Stomach smooth muscle (tissue), 2 donors: Measurements from ENCODE around the gene ARHGAP1.
A peak's percentile ranks its signal among the peaks of the same experiment; 100 is the strongest.
"Not testable (repeated sequence)": the region's sequence is repeated elsewhere in the genome, so short reads cannot be mapped to it uniquely, and the experiment has no call there.

Experiments used
- H3K27ac ChIP-seq: one replicate; pipeline ENCODE4 v1.7.0; 2013; ENCODE audit warnings: mild to moderate bottlenecking, low read length, inconsistent platforms
- H3K27me3 ChIP-seq, 2 donors: one replicate each; pipeline ENCODE4 v1.7.0; 2013; ENCODE audit warnings: low read length in 2 of 2; ENCODE audit not compliant: insufficient read depth in 2 of 2, control insufficient read depth in 1 of 2
- H3K36me3 ChIP-seq, 2 donors: one replicate each; pipeline ENCODE4 v1.7.0; 2013; ENCODE audit warnings: low read length in 2 of 2; ENCODE audit not compliant: control insufficient read depth in 2 of 2, insufficient read depth in 2 of 2
- H3K4me1 ChIP-seq: one replicate; pipeline ENCODE4 v1.7.0; 2013; ENCODE audit warnings: low read length; ENCODE audit not compliant: control insufficient read depth, insufficient read depth
- H3K4me3 ChIP-seq, 2 donors: one replicate each; pipeline ENCODE4 v1.7.0; 2013; ENCODE audit warnings: low read length in 2 of 2
- H3K9ac ChIP-seq, 2 donors: one replicate each; pipeline ENCODE4 v1.7.0; 2013; ENCODE audit warnings: low read length in 2 of 2, mild to moderate bottlenecking in 1 of 2
- H3K9me3 ChIP-seq, 2 donors: one replicate each; pipeline ENCODE4 v1.7.0; 2013; ENCODE audit warnings: low read length in 2 of 2; ENCODE audit not compliant: control insufficient read depth in 2 of 2
- donor health status: healthy.
- donor health status: Pancreatic carcinoma.

Gene ARHGAP1

GRCh38 chr11:46672381-46672839 lies 28.0 kb downstream of the ARHGAP1 start:
- H3K9me3 ChIP-seq: no peaks in the 10 kb centered on the region
- H3K27ac ChIP-seq: no peak overlapping the region
- no peak overlapping the region for H3K9ac ChIP-seq
- no peak overlapping the region for H3K4me3 ChIP-seq
- peaks cover 28% of the 10 kb centered on the region for H3K4me1 ChIP-seq
- H3K36me3 ChIP-seq: peaks cover 28 to 49% of the 10 kb centered on the region in 2 donors
- H3K27me3 ChIP-seq: no peaks in the 10 kb centered on the region

GRCh38 chr11:46671958-46672315 lies 28.5 kb downstream of the ARHGAP1 start:
- Histone ChIP-seq H3K4me1 (peaks cover 31% of the 10 kb centered on the region), H3K27me3 (no peaks in the 10 kb centered on the region), H3K36me3 (peaks cover 28 to 51% of the 10 kb centered on the region in 2 donors), H3K27ac (no peak overlapping the region), H3K9ac (no peak overlapping the region), H3K4me3 (no peak overlapping the region), H3K9me3 (no peaks in the 10 kb centered on the region)

GRCh38 chr11:46670521-46670920 lies 29.9 kb downstream of the ARHGAP1 start:
- Histone ChIP-seq H3K36me3 (peaks cover 36 to 52% of the 10 kb centered on the region in 2 donors), H3K4me1 (peaks cover 25% of the 10 kb centered on the region)
- not testable (repeated sequence) for H3K4me3 ChIP-seq, H3K27ac ChIP-seq, H3K9me3 ChIP-seq, H3K9ac ChIP-seq, H3K27me3 ChIP-seq

- Histone ChIP-seq H3K27me3 (no peaks in the 10 kb centered on the region), H3K9me3 (no peaks in the 10 kb centered on the region), H3K27ac (no peak overlapping the region), H3K9ac (no peak overlapping the region), H3K4me3 (no peak overlapping the region), H3K36me3 (peaks cover 44 to 58% of the 10 kb centered on the region in 2 donors), H3K4me1 (peaks cover 17% of the 10 kb centered on the region)
Observed at GRCh38 chr11:46669711-46670139, 30.7 kb downstream of the ARHGAP1 start.

- no peak overlapping the region for H3K27ac ChIP-seq
- peaks cover 47 to 57% of the 10 kb centered on the region in 2 donors for H3K36me3 ChIP-seq
Observed at GRCh38 chr11:46668480-46669085, 31.8 kb downstream of the ARHGAP1 start.

GRCh38 chr11:46667043-46667481 lies 33.4 kb downstream of the ARHGAP1 start:
- peaks cover 51 to 52% of the 10 kb centered on the region in 2 donors for H3K36me3 ChIP-seq
- no peaks in the 10 kb centered on the region for H3K9me3 ChIP-seq
- H3K27me3 ChIP-seq: no peaks in the 10 kb centered on the region
- peaks cover 9% of the 10 kb centered on the region for H3K4me1 ChIP-seq
- H3K9ac ChIP-seq: no peak overlapping the region
- H3K27ac ChIP-seq: peak overlapping the region; percentile 46
- H3K4me3 ChIP-seq: no peak overlapping the region

More at GRCh38 chr11:46668480-46669085, 31.8 kb downstream of the ARHGAP1 start:
- H3K4me3 ChIP-seq: no peak overlapping the region
- no peak overlapping the region for H3K9ac ChIP-seq
- no peaks in the 10 kb centered on the region for H3K9me3 ChIP-seq
- H3K27me3 ChIP-seq: no peaks in the 10 kb centered on the region
- H3K4me1 ChIP-seq: peaks cover 7% of the 10 kb centered on the region

- H3K27ac ChIP-seq: no peak overlapping the region
- no peaks in the 10 kb centered on the region for H3K9me3 ChIP-seq
- H3K36me3 ChIP-seq: peaks cover 53% of the 10 kb centered on the region in 2 donors
- no peaks in the 10 kb centered on the region for H3K27me3 ChIP-seq
- no peak overlapping the region for H3K9ac ChIP-seq
- H3K4me3 ChIP-seq: no peak overlapping the region
- peaks cover 9% of the 10 kb centered on the region for H3K4me1 ChIP-seq
Observed at GRCh38 chr11:46666516-46666915, 33.9 kb downstream of the ARHGAP1 start.

GRCh38 chr11:46665356-46665755 lies 35.1 kb downstream of the ARHGAP1 start:
- Histone ChIP-seq H3K27ac (no peak overlapping the region), H3K4me1 (peaks cover 9% of the 10 kb centered on the region), H3K9me3 (no peaks in the 10 kb centered on the region), H3K4me3 (no peak overlapping the region), H3K27me3 (no peaks in the 10 kb centered on the region), H3K9ac (no peak overlapping the region), H3K36me3 (peaks cover 47 to 48% of the 10 kb centered on the region in 2 donors)

GRCh38 chr11:46664612-46665011 lies 35.8 kb downstream of the ARHGAP1 start:
- H3K27ac ChIP-seq: no peak overlapping the region
- no peak overlapping the region for H3K4me3 ChIP-seq
- no peaks in the 10 kb centered on the region for H3K9me3 ChIP-seq
- H3K36me3 ChIP-seq: peaks cover 47 to 48% of the 10 kb centered on the region in 2 donors
- no peak overlapping the region for H3K9ac ChIP-seq
- no peaks in the 10 kb centered on the region for H3K27me3 ChIP-seq
- peaks cover 9% of the 10 kb centered on the region for H3K4me1 ChIP-seq

GRCh38 chr11:46663277-46663940 lies 37.0 kb downstream of the ARHGAP1 start:
- Histone ChIP-seq H3K4me1 (peaks cover 9% of the 10 kb centered on the region), H3K9me3 (no peaks in the 10 kb centered on the region), H3K36me3 (peaks cover 43 to 46% of the 10 kb centered on the region in 2 donors), H3K4me3 (no peak overlapping the region), H3K9ac (no peak overlapping the region), H3K27ac (no peak overlapping the region), H3K27me3 (no peaks in the 10 kb centered on the region)

GRCh38 chr11:46662366-46662765 lies 38.1 kb downstream of the ARHGAP1 start:
- Histone ChIP-seq H3K9me3 (no peaks in the 10 kb centered on the region), H3K9ac (no peak overlapping the region), H3K4me1 (peaks cover 6% of the 10 kb centered on the region), H3K4me3 (no peak overlapping the region), H3K27me3 (no peaks in the 10 kb centered on the region), H3K27ac (no peak overlapping the region), H3K36me3 (peaks cover 43 to 46% of the 10 kb centered on the region in 2 donors)
